T-cell (primary cell): ENCODE measurements around the gene KIF17. TPM values are rescaled to one million over a fixed set of nuclear protein-coding genes. Genes with fewer than 3 reads are reported as not detected.

ENCODE experiments used
- ATAC-seq, 4 experiments: fragments of 200-7000 bp in 3 of 4; fragments of 150-1000 bp in 1 of 4; cut with Tn5 transposase; replicated peaks in 1 of 4; 1 replicate in 3 of 4; 2 replicates in 1 of 4; pipeline ENCODE4 v1.10.0; 2021; ENCODE audit warnings: moderate library complexity in 3 of 4, mild to moderate bottlenecking in 2 of 4, moderate number of reproducible peaks in 1 of 4
- CTCF ChIA-PET, 2 donors: fragments of 300-600 bp; sonication (Branson Sonifier 250); formaldehyde crosslinking; loops; one replicate each; lab custom pipeline; 2022; ENCODE audit warnings: antibody characterized with exemption in 2 of 2; lab: Charles Lee
- POLR2A ChIA-PET, 2 donors: fragments of 300-600 bp; sonication (Branson Sonifier 250); formaldehyde crosslinking; loops; one replicate each; lab custom pipeline; 2022; ENCODE audit warnings: antibody characterized with exemption in 2 of 2; lab: Charles Lee
- DNase-seq, 35 experiments: peaks; one replicate each; pipeline versions ENCODE4 v3.0.0 to v3.0.0-alpha.2; 2013 to 2023
- H3K27ac ChIP-seq: one replicate; pipeline ENCODE4 v1.5.1; 2013; ENCODE audit warnings: low read length
- H3K27me3 ChIP-seq, 2 experiments: replicated peaks in 1 of 2; 1 replicate in 1 of 2; 2 replicates in 1 of 2; pipeline versions ENCODE4 v1.6.1 to v1.7.0; 2013; ENCODE audit warnings: low read length in 1 of 2, mixed read lengths in 1 of 2; ENCODE audit not compliant: control insufficient read depth in 2 of 2, insufficient read depth in 2 of 2; ENCODE audit errors: extremely low read depth in 1 of 2
- H3K36me3 ChIP-seq, 2 donors: 1 replicate in 1 of 2; 2 replicates in 1 of 2; pipeline versions ENCODE4 v1.6.1 to v1.7.0; 2013; ENCODE audit warnings: low read length in 1 of 2; ENCODE audit not compliant: control insufficient read depth in 2 of 2, insufficient read depth in 1 of 2; ENCODE audit errors: extremely low read depth in 1 of 2
- H3K4me1 ChIP-seq, 2 experiments: 1 replicate in 1 of 2; 2 replicates in 1 of 2; pipeline versions ENCODE4 v1.6.1 to v1.7.0; 2013; ENCODE audit warnings: low read length in 2 of 2, mixed read lengths in 1 of 2; ENCODE audit not compliant: insufficient read depth in 2 of 2, control insufficient read depth in 1 of 2; ENCODE audit errors: extremely low read depth in 1 of 2
- H3K4me3 ChIP-seq, 2 donors: 1 replicate in 1 of 2; 2 replicates in 1 of 2; pipeline versions ENCODE4 v1.5.1 to v1.7.0; 2013; ENCODE audit warnings: mild to moderate bottlenecking in 2 of 2, low read length in 1 of 2, moderate library complexity in 1 of 2; ENCODE audit not compliant: control insufficient read depth in 1 of 2; ENCODE audit errors: extremely low read depth in 1 of 2
- H3K9me3 ChIP-seq: 2 replicates; pipeline ENCODE4 v1.7.0; 2013
- H3K27ac Mint-ChIP-seq, 2 donors: one replicate each; pipeline ENCODE4 v1.8.0; 2020 to 2021; ENCODE audit warnings: mild to moderate bottlenecking in 2 of 2, mixed read lengths in 2 of 2
- H3K27me3 Mint-ChIP-seq, 2 donors: one replicate each; pipeline ENCODE4 v1.8.0; 2021 to 2022; ENCODE audit warnings: mixed read lengths in 2 of 2
- H3K36me3 Mint-ChIP-seq: one replicate; pipeline ENCODE4 v1.8.0; 2021; ENCODE audit warnings: mixed read lengths
- H3K4me1 Mint-ChIP-seq, 3 donors: one replicate each; pipeline ENCODE4 v1.8.0; 2020 to 2022; ENCODE audit warnings: mixed read lengths in 3 of 3, mild to moderate bottlenecking in 1 of 3
- H3K4me3 Mint-ChIP-seq, 3 donors: one replicate each; pipeline ENCODE4 v1.8.0; 2020 to 2022; ENCODE audit warnings: mild to moderate bottlenecking in 3 of 3, mixed read lengths in 3 of 3, moderate library complexity in 3 of 3
- H3K9me3 Mint-ChIP-seq, 3 donors: one replicate each; pipeline ENCODE4 v1.8.0; 2020 to 2022; ENCODE audit warnings: mixed read lengths in 3 of 3
- WGBS: methylation state at CpG from one replicate; pipeline ENCODE4 v1.1.5; 2013; ENCODE audit warnings: missing lambda C conversion rate; ENCODE audit not compliant: insufficient coverage; 5-methylcytosine and 5-hydroxymethylcytosine counted together
- total RNA-seq, 35 experiments: library from RNA in 6 of 35; stranded (reverse) in 6 of 35; fragments of 120-200 nt in 1 of 35; gene quantifications; one replicate each; pipeline versions ENCODE4 v1.2.1 to v1.2.4 and lab custom pipeline; 2013 to 2026

KIF17 gene
- total RNA-seq, 5 donors from 2014 or later (not counting 1 experiment from before 2014, with no cell fraction given) = not detected

- H3K4me3 ChIP-seq = no peak overlapping the region
- no peaks in the 10 kb centered on the region for H3K27me3 Mint-ChIP-seq
- ATAC-seq = no peak
- no peaks in the 10 kb centered on the region for H3K27me3 ChIP-seq
- peaks cover 38 to 53% (median 43%) of the 10 kb centered on the region in 3 donors for H3K4me1 Mint-ChIP-seq
- no peaks in the 10 kb centered on the region for H3K9me3 Mint-ChIP-seq
- H3K36me3 ChIP-seq = peaks cover 0 to 3% of the 10 kb centered on the region in 2 donors
- no peak overlapping the region for H3K27ac Mint-ChIP-seq
- peak overlapping the region; percentile 28 to 81 (median 50) for H3K4me3 Mint-ChIP-seq
- POLR2A ChIA-PET = no interaction called here
- WGBS = no CpG with 5 or more reads among the region's 1 CpG
- DNase-seq = no peak
- peaks cover 10 to 21% of the 10 kb centered on the region in 2 experiments for H3K4me1 ChIP-seq
- H3K36me3 Mint-ChIP-seq = peaks cover 7% of the 10 kb centered on the region
- CTCF ChIA-PET = no interaction called here
- no peaks in the 10 kb centered on the region for H3K9me3 ChIP-seq
- H3K27ac ChIP-seq = no peak overlapping the region
Measured at GRCh38 chr1:20663365-20663764, 54.4 kb downstream of the KIF17 start.

DNA sequence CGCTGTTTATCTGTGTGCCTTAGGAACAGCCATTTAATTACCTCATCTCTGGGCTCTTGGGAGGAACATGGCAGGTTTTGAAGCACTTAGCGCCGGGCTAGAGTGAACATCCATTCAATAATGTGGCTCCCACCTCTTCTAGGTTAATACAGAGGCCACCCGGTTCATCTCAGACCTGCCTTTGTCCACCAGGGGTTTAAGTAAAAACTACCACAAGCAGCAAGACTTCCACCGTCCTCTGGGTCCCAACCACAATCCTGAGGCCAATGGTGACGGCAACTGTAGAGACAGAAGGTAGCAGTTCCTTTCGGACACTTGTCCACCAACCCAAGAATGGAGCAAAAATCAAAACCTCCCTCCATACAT, 55.7 kb downstream of the KIF17 start:
- H3K4me1 Mint-ChIP-seq = peaks cover 49 to 61% (median 53%) of the 10 kb centered on the region in 3 donors

GRCh38 chr1:20661207-20662109, 56.3 kb downstream of the KIF17 start, which contains the start of gene DDOST:
TSS of gene DDOST (minus strand) at chr1:20661369. CDS start at chr1:20661350, 19 bp downstream.
- H3K4me3 ChIP-seq = peak within 1 kb of the TSS; percentile 84 to 87
- ATAC-seq (peak; percentile 95 to 97 (median 96)), DNase-seq (peak; percentile 81 to 97 (median 94))
- no peaks in the 10 kb centered on the region for H3K27me3 Mint-ChIP-seq
- H3K9me3 Mint-ChIP-seq = no peaks in the 10 kb centered on the region
- no peaks in the 10 kb centered on the region for H3K27me3 ChIP-seq
- peaks cover 10 to 31% of the 10 kb centered on the region in 2 experiments for H3K4me1 ChIP-seq
- 4% methylated on average over 45 of the region's 58 CpGs for WGBS
- peaks cover 55 to 63% (median 57%) of the 10 kb centered on the region in 3 donors for H3K4me1 Mint-ChIP-seq
- H3K27ac Mint-ChIP-seq = peak within 1 kb of the TSS; percentile 98 to 100
- peak within 1 kb of the TSS; percentile 62 for H3K27ac ChIP-seq
- peak within 1 kb of the TSS; percentile 81 to 100 (median 100) for H3K4me3 Mint-ChIP-seq
- H3K9me3 ChIP-seq = no peaks in the 10 kb centered on the region
- H3K36me3 Mint-ChIP-seq = peaks cover 17% of the 10 kb centered on the region
- ChIA-PET CTCF (interaction anchor here in 1 of 2 donors (1.0 to 2.1 kb wide), 5 partner anchors 25 to 609 kb away, joined by 3 to 17 read pairs (median 3); partner anchors contain the start of genes KIF17 and PINK1), POLR2A (interaction anchor here (0.6 to 2.1 kb wide), 2 partner anchors 27 to 89 kb away, joined by 4 to 10 read pairs; no protein-coding TSS in a partner anchor)
- H3K36me3 ChIP-seq = peaks cover 6 to 19% of the 10 kb centered on the region in 2 donors

More for the DNA sequence above, 55.7 kb downstream of the KIF17 start:
- Mint-ChIP-seq H3K27ac (peak overlapping the region; percentile 98 to 100), H3K9me3 (no peaks in the 10 kb centered on the region), H3K4me3 (peak overlapping the region; percentile 81 to 100 (median 100)), H3K36me3 (peaks cover 10% of the 10 kb centered on the region), H3K27me3 (no peaks in the 10 kb centered on the region)
- Histone ChIP-seq H3K27ac (peak overlapping the region; percentile 62), H3K4me1 (peaks cover 10 to 29% of the 10 kb centered on the region in 2 experiments), H3K27me3 (no peaks in the 10 kb centered on the region), H3K9me3 (no peaks in the 10 kb centered on the region), H3K36me3 (peaks cover 6 to 13% of the 10 kb centered on the region in 2 donors), H3K4me3 (peak overlapping the region; percentile 84 to 87)
- 67% methylated on average over 4 of the region's 7 CpGs for WGBS
- POLR2A ChIA-PET = interaction anchor here (0.6 to 2.1 kb wide), 2 partner anchors 28 to 89 kb away, joined by 4 to 10 read pairs; no protein-coding TSS in a partner anchor
- DNase-seq (no peak), ATAC-seq (no peak)
- CTCF ChIA-PET = interaction anchor here in 1 of 2 donors (1.0 to 2.1 kb wide), 4 partner anchors 26 to 608 kb away, joined by 3 to 17 read pairs (median 4); partner anchors contain the start of gene PINK1

DNA sequence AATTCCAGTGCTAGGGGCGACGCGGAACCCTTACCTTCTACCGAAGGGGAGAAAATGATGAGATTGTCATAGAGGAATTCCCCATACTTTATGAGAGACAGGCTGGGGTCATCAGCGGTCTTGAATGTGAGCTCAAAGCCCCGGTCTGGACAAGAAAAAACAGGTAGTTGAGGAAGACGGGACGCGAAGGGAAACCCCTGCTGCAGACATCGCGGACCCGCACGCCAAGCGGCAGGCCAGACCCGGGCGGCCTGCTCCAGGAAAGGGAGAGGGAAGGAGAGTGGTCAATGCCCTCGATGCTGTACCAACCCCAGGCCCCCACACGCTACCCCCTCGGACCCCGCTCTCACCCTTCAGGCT, 57.0 kb downstream of the KIF17 start:
- Histone ChIP-seq H3K9me3 (no peaks in the 10 kb centered on the region), H3K4me1 (peaks cover 10 to 31% of the 10 kb centered on the region in 2 experiments), H3K27ac (peak overlapping the region; percentile 62), H3K4me3 (peak overlapping the region; percentile 84 to 87), H3K36me3 (peaks cover 9 to 26% of the 10 kb centered on the region in 2 donors), H3K27me3 (no peaks in the 10 kb centered on the region)
- peaks cover 56 to 67% (median 58%) of the 10 kb centered on the region in 3 donors for H3K4me1 Mint-ChIP-seq
- ChIA-PET CTCF (interaction anchor here in 1 of 2 donors (1.0 to 2.1 kb wide), 5 partner anchors 25 to 609 kb away, joined by 3 to 17 read pairs (median 3); partner anchors contain the start of genes KIF17 and PINK1), POLR2A (interaction anchor here (1.1 to 2.1 kb wide), 3 partner anchors 11 to 31 kb away, joined by 3 to 10 read pairs (median 3); no protein-coding TSS in a partner anchor)
- no peaks in the 10 kb centered on the region for H3K9me3 Mint-ChIP-seq
- H3K4me3 Mint-ChIP-seq = peak overlapping the region; percentile 81 to 100 (median 100)
- H3K36me3 Mint-ChIP-seq = peaks cover 21% of the 10 kb centered on the region
- H3K27me3 Mint-ChIP-seq = no peaks in the 10 kb centered on the region
- peak in 6 of 35 experiments; percentile 3 to 52 (median 8) for DNase-seq
- WGBS = 0% methylated on average over 1 of the region's 20 CpGs
- peak overlapping the region; percentile 98 to 100 for H3K27ac Mint-ChIP-seq
- ATAC-seq = peak; percentile 2 to 4 (median 3)

GRCh38 chr1:20660363-20660762, 57.4 kb downstream of the KIF17 start:
- H3K9me3 Mint-ChIP-seq = no peaks in the 10 kb centered on the region
- H3K4me3 Mint-ChIP-seq = peak overlapping the region; percentile 81 to 100 (median 100)

More at GRCh38 chr1:20660363-20660762, 57.4 kb downstream of the KIF17 start:
- Histone ChIP-seq H3K4me1 (peaks cover 10 to 31% of the 10 kb centered on the region in 2 experiments), H3K9me3 (no peaks in the 10 kb centered on the region), H3K36me3 (peaks cover 13 to 30% of the 10 kb centered on the region in 2 donors), H3K4me3 (peak overlapping the region; percentile 84 to 87), H3K27ac (peak overlapping the region; percentile 62), H3K27me3 (no peaks in the 10 kb centered on the region)
- ChIA-PET POLR2A (interaction anchor here (1.1 to 2.1 kb wide), 3 partner anchors 10 to 30 kb away, joined by 3 to 10 read pairs (median 3); no protein-coding TSS in a partner anchor), CTCF (interaction anchor here (1.1 to 2.1 kb wide), 2 partner anchors 27 kb away, joined by 4 to 17 read pairs; partner anchors contain the start of gene PINK1 (in 2 of the 2))
- Mint-ChIP-seq H3K27me3 (no peaks in the 10 kb centered on the region), H3K27ac (peak overlapping the region; percentile 98 to 100), H3K36me3 (peaks cover 26% of the 10 kb centered on the region), H3K4me1 (peaks cover 56 to 67% (median 58%) of the 10 kb centered on the region in 3 donors)
- ATAC-seq = no peak
- 0% methylated on average over 1 of the region's 3 CpGs for WGBS
- no peak for DNase-seq
